Stimulated activated CD8-positive, alpha-beta memory T cell treated with anti-CD3 and anti-CD28 coated beads, Interleukin-7, amount 100 ng/mL, for 4 hours (primary cell): ENCODE measurements around the gene LRRFIP1.
A peak's percentile ranks its signal among the peaks of the same experiment; 100 is the strongest.
"Not testable (repeated sequence)": the region's sequence is repeated elsewhere in the genome, so short reads cannot be mapped to it uniquely, and the experiment has no call there.

ENCODE experiments used
- DNase-seq, 2 donors: peaks; one replicate each; pipeline ENCODE4 v3.0.0-alpha.2; 2020; ENCODE audit warnings: low read depth in 2 of 2

The LRRFIP1 gene

GRCh38 chr2:237663517-237664110 lies 36.2 kb downstream of the LRRFIP1 start:
- no peak for DNase-seq

DNA sequence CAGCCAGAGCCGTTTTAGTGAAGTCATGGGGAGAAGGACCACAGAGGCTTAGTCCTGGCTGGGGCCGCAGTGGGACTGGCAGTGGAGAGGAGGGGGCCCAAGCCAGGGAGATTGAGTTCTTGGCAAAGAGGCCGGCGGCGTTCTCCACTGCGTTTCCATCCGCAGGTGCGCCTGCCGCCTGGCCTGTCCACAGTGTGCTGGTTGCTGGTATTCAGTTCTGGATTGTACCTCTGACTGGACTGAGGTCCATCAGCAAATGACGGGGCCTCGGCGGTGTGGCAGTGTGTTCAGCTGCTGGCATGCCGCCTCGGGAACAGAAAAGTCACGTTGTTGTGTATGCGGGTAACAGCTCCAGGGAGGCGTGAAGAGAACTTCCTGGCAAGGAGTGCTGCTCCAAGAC lies 36.8 kb downstream of the LRRFIP1 start:
- no peak for DNase-seq

DNA sequence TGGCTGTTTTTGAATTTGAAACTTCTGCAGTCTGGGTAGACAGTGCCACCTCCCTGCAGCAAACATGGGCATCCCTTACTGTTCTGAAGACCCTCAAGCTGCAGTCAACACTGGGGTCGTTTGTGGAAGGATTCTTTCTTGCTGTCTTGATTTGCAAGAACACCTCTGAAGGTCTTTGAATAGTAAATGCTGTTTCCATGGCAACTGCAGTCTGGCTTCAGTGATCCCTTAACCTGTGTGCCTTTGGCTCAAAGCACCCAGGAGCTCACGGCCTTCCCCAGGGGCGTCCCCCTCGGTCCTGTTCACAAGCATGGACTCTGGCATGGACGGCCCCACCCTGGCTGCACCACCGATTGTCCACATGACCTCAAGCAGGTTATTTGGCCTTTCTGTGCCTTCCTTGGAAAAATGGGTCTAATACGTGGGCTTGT lies 38.3 kb downstream of the LRRFIP1 start:
- no peak for DNase-seq

DNA sequence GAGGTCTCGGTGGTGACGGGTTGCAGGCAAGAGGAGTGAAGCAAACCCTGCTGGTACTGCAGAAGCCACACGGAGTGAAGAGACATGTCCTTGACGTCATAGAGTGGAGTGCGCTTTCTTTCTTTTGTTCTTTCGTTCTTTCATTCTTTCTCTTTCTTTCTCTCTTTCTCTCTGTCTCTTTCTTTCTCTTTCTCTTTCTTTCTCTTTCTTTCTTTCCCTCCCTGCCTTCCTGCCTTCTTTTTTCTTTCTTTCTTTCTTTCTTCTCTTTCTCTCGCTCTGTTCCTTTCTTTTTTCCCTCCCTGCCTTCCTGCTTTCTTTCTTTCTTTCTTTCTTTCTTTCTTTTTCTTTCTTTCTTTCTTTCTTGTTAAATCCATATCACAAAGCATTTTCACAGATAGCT lies 39.2 kb downstream of the LRRFIP1 start:
- no peak for DNase-seq

- not testable (repeated sequence) for DNase-seq
Measured at GRCh38 chr2:237667050-237667576, 39.7 kb downstream of the LRRFIP1 start.

- no peak for DNase-seq
Measured at GRCh38 chr2:237667893-237668292, 40.5 kb downstream of the LRRFIP1 start.

GRCh38 chr2:237668440-237668839 lies 41.1 kb downstream of the LRRFIP1 start:
- no peak for DNase-seq

DNA sequence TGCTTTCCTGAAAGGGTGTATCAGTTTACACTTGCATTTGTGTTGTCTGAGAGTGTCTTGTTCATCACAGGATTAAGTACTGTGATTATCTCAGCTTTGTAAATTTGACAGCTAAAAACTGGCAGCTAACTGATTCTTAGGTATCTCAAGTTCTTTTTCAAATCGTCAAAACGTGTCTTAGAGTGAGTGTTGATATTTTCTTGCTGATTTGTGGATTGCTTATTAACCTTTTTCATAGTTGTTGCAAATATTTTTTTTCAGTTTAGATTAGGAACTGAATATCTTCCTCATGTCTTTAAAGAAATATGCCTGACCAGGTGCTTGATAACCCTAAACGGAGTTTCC lies 41.9 kb downstream of the LRRFIP1 start:
- no peak for DNase-seq

DNA sequence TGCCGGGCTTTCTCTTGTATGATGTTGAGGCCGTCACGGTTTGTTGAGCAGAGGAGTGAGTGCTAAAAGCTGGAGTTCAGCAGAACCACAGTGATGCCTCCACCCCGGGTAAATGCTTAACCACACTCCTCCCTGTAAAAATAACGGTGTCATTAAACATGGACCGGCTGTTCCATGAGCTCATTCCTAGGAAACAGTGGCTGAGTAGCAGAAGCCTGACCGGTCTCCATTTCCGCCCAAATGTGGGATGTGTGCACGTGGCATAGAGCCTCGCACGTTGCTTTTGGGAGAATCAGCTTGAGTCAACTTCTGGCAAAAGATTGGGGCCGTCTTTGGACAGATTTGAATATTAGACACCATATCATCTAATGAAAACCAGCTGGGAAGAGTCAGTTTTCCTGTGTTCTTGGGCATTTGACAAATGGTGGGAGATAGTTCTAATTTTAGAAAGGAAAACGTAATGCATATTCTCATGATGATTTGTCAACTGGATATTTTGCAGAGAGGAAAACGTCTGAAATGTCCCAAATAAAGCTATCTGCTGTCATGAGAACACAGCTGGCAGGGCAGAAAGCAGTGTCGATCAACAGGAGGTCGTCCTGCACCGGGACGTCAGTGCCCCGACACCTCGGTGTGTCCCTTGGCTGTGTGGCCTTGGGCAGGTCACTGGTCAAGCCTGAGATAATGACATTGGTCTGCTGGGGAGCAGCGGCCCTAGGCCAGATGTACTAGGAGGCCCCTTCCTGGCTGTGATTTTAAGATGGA lies 42.4 kb downstream of the LRRFIP1 start:
- no peak for DNase-seq

- no peak for DNase-seq
Measured at GRCh38 chr2:237670641-237671040, 43.3 kb downstream of the LRRFIP1 start.

- no peak for DNase-seq
Measured at GRCh38 chr2:237671466-237672138, 44.2 kb downstream of the LRRFIP1 start.

DNA sequence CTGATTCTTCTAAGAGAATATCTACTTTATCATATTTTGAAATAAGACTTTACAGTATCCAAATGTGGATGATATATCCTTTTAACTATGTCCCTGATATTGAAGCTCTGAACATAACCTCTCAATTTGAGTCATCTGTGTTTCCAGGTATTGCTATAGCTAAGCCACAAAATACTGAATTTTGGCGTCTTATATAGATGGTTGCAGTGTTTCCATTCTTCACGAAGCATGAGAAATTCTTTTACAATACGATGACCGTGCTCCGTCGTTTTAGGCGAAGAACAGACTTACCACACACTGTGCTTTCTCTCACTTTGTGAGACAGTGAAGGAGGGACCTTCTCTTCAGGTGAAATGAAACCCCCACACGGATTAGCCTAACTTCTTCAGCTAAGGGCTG lies 45.3 kb downstream of the LRRFIP1 start:
- DNase-seq = no peak

DNA sequence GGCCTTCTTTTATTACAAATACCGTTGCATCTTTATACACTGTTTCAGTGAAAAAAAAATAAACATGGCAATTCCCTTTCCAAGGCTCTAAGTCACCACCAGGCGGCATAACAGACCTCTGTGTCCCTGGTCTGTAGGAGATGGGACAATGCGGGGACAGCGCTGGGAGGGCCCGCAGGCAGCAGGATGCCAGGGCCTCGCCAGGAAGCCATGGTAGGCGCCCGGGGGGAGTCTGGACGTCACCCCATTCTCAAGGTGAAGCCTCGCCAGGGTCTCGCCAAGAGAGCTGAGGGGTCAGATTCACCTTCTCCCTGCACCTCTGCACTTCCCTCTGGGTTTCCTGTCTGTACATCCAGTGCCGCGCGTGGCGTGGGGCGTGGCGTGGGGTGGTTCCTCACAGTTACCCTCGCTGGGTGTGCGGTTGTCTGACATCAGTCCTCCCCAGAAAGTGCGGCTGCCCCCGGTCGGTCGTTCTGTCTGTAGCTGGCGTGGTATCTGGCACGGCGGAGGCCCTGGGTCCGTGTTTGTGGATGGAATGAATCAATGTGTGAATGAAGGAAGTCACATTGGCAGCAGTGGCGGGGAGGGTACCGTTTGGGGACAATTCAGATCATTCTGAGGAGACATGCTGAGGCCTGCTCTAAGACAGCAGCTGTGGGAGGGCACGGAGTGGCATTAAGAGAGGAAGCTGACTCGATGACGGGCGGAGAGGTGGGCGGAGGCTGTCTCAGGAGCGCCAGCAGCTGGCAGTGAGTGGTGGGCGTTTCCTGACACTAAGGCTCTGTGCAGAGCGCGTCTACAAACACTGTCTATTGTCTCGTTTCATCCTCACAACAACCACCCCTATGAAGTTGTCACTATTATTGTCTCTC lies 46.0 kb downstream of the LRRFIP1 start:
- peak; percentile 94 to 95 for DNase-seq

DNA sequence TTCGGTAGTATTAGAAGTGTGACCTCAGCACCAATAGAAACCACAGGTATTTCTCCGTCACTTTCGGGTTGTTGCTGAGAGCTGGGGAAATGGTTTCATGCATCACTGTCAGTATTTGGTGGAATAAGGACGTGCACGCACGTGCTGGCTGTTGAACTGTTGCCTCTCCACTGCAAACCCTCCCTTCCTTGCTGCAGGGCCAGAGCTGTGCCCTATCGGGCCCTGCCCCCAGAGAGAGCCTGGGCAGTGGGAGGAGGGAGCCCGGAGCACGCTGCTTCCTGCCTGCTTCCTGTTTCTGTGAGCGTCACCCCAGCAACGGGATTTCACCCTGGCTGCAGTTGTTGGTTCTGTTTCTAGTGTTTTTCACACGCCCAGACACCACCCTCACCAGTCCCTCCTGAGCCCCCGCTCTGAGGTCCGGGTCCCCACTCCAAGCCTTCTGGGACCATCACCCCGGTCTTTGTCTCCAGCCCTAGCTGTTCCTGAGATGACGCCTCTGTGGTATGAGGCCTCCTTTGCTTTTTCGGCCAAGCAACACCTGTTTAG lies 47.4 kb downstream of the LRRFIP1 start:
- peak; percentile 65 to 71 for DNase-seq

- no peak for DNase-seq
Measured at GRCh38 chr2:237675316-237675715, 47.9 kb downstream of the LRRFIP1 start.

GRCh38 chr2:237680702-237681478 lies 53.5 kb downstream of the LRRFIP1 start:
- DNase-seq = no peak

- DNase-seq = no peak
Measured at GRCh38 chr2:237682151-237682550, 54.8 kb downstream of the LRRFIP1 start.

DNA sequence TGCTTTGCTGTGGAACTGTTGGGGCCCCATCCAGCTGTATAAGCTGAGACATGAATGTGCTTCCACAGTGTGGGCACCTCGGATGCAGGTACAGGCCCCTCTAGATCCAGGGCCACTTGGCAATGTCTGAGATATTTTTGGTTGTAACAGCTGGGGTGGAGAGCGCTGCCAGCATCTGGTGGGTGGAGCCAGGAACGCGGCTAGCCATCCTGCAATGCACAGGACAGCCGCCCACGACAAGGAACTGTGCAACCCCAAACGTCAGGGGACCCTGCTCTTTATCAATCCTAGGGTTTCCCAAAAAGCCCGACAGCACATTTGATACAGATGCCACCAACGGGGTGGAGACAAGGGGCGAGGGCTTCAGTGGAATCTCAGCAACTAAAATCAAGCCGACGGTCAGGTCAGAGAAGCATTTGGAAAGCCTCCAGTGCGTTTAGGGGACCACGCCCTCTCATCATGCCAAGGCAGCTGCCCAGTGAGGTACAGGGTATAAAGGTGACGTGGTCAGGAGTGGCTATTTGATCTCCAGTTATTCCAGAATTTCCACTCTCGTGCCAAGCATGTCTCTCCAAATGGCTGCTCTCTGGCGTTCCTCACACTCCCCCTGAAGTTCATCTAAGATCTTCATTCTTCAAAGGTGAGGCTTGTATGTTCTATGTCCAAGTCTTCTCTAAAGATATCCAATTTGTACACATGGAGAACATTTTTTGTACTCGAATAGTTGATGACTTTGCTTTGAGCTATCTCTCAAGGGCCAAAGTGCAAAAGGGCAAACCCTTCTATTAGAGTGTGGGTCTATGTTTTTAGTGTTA lies 55.7 kb downstream of the LRRFIP1 start:
- no peak for DNase-seq

DNA sequence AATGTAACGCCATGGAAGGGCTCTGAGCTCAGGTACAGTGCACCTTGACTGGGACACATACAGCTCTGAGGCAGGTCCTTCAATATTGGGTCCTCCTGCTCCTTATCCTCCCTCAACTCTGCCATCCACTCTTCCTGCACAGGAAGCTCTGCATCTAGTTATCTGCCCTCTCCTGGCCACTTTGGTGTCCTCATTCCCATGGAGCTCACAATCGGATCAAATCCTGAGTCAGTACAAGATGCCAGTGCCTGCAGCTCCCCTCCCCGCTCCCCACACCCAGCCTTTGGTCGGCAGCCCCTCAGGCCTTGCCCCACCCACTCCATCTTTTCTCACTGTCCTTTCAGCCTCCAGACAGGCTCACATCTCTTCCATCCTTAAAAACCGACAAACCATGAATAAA lies 58.0 kb downstream of the LRRFIP1 start:
- DNase-seq = no peak

DNA sequence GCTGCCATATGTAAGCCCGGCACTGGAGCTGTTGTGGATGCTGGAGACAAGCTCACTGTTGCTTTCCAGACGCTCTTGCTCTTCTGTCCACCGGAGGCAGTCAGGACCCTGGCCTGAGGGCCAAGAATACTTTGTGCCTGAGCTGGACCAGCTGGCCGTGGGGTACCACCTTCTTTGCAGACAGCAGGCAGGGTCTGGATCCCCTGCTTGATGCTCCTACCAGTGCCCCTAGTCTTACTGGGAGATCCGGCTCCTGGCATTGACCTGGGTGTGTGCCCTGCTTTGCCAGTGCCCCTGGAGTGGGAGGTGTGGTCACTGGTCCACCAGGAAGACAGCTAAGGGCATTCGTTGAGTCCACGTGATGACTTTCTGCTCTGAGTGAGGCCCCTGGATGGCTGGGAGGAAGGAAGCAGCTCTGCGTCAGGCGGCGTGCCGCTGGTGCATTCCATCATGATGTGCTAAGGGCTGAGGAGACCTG lies 59.3 kb downstream of the LRRFIP1 start:
- no peak for DNase-seq
